SH-SY5Y (cell line): Measurements from ENCODE around the gene BRSK2.

ENCODE experiments used
- GATA2 ChIP-seq: IDR thresholded peaks from 2 replicates; pipeline ENCODE4 v1.6.1; 2011; ENCODE audit warnings: mild to moderate bottlenecking, low read depth, low read length
- GATA3 ChIP-seq: IDR thresholded peaks from 2 replicates; pipeline ENCODE4 v1.6.1; 2011; ENCODE audit warnings: low read depth, mild to moderate bottlenecking, low read length, moderate library complexity

BRSK2 gene

GRCh38 chr11:1488575-1489180 is 98.9 kb downstream of the BRSK2 start:
- no peak for TF ChIP-seq GATA2
- TF ChIP-seq GATA3 = no peak

- TF ChIP-seq GATA3 (no peak), GATA2 (no peak)
Measured at GRCh38 chr11:1490651-1491050, 100.9 kb downstream of the BRSK2 start.

DNA sequence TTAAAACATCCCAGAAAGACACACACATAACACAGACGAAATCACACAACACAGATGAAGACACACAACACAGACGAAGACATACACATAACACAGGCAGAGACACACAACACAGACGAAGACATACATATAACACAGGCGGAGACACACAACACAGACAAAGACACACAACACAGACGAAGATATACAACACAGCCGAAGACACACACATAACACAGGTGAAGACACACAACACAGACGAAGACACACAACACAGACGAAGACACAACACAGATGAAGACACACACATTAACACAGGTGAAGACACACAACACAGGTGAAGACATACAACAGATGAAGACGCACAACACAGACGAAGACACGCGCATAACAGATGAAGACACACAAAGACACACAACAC is 101.6 kb downstream of the BRSK2 start:
- TF ChIP-seq GATA3 (no peak), GATA2 (no peak)

- no peak for TF ChIP-seq GATA3
- no peak for TF ChIP-seq GATA2
Measured at GRCh38 chr11:1493650-1494244, 104.0 kb downstream of the BRSK2 start.

- TF ChIP-seq GATA3 (no peak), GATA2 (no peak)
Measured at GRCh38 chr11:1494650-1495049, 104.9 kb downstream of the BRSK2 start.

DNA sequence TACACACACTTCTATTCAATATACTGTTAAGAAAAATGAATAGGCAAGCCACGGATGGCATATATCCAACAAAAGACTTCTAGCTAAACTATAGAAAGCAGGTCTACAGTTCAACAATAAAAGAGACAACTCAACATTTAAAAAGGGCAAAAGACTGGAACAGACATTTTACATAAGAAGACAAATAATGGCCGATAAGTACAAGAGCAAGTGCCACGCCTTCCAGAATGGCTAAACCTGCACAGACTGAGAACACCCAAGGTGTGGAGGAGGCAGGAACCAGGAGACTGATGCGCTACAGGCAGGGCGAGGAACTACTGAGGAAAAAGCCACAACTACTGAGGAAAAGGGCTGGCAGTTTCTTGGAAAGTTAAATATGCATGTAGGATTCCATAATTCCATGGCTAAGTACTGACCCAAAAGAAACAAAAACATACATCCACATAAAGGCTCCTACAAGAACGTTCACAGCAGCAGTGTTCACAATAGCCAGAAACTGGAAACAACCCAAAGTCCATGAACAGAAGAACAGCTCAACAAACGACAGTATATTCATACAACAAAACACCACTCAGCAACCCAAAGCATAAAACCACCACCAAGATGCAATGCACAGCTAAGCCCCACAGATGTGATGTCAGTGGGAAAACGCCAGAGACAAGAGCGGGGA is 106.5 kb downstream of the BRSK2 start:
- TF ChIP-seq GATA3 = no peak
- no peak for TF ChIP-seq GATA2

GRCh38 chr11:1496761-1497095 is 107.0 kb downstream of the BRSK2 start:
- no peak for TF ChIP-seq GATA2
- no peak for TF ChIP-seq GATA3

- TF ChIP-seq GATA2 (no peak), GATA3 (no peak)
Measured at GRCh38 chr11:1497600-1497999, 107.9 kb downstream of the BRSK2 start.

DNA sequence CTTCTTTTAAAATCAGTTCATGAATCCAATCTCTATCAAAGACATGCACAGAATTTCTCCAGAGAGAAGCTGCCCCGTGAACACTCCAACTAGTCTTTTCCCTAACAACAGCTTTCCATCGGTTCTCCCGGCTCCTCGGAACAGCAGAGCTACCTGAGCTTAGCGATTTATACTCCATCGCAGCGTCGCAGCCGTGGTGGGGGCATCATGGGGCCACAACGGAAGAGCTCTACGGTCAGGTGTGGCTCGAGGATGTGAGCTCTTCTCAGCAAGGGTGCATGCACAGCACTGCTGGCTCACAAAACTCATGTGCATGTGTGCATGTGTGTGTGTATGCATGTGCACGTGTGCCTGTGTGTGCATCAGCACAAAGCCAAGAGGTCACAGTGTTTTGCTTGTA is 108.5 kb downstream of the BRSK2 start:
- TF ChIP-seq GATA3 (no peak), GATA2 (no peak)

DNA sequence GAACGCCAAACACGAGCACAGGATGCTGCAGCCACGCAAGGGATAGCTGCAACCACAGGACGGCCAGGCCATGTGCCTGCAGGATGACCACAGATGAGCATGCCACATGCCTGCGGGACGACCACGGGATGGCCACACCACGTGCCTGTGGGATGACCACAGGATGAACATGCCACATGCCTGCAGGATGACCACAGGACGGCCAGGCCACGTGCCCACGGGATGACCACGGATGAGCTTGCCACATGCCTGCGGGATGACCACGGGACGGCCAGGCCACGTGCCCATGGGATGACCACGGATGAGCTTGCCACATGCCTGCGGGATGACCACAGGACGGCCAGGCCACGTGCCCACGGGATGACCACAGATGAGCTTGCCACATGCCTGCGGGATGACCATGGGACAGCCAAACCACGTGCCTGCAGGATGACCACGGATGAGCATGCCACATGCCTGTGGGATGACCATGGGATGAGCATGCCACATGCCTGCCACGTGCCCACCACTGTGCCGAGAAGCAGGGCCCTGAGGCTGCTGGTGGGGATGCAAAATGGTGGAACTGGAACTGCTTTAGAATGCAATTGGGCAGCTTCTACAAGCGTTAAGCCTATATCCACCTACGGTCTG is 109.6 kb downstream of the BRSK2 start:
- TF ChIP-seq GATA2 (no peak), GATA3 (no peak)

GRCh38 chr11:1499899-1500298 is 110.2 kb downstream of the BRSK2 start:
- TF ChIP-seq GATA3 (no peak), GATA2 (no peak)

- TF ChIP-seq GATA3 = no peak
- no peak for TF ChIP-seq GATA2
Measured at GRCh38 chr11:1500466-1501420, 111.0 kb downstream of the BRSK2 start.

- no peak for TF ChIP-seq GATA3
Measured at GRCh38 chr11:1501421-1502167, 111.9 kb downstream of the BRSK2 start.
